GM18508 (cell line): ENCODE measurements around the gene PLSCR3.

Source experiments
- ATAC-seq: cut with Tn5 transposase; IDR thresholded peaks from one replicate; pipeline ENCODE4 v1.9.1; 2021; ENCODE audit warnings: moderate number of reproducible peaks; ENCODE audit not compliant: insufficient read depth, unreplicated experiment

The PLSCR3 gene

GRCh38 chr17:7407485-7408251 lies 13.3 kb upstream of the PLSCR3 start, which contains the start of gene NLGN2:
TSS of gene NLGN2 (plus strand) at chr17:7407845. CDS start at chr17:7408256, 411 bp downstream.
- ATAC-seq: no peak

- ATAC-seq: no peak
These were observed 12.8 kb upstream of the PLSCR3 start for GRCh38 chr17:7407082-7407481.

- no peak for ATAC-seq
These were observed 12.0 kb upstream of the PLSCR3 start for GRCh38 chr17:7406235-7406825.

- ATAC-seq: no peak
These were observed 11.3 kb upstream of the PLSCR3 start for GRCh38 chr17:7405350-7406234.

GRCh38 chr17:7404737-7405349 lies 10.5 kb upstream of the PLSCR3 start:
- ATAC-seq: no peak

GRCh38 chr17:7403977-7404736 lies 9.8 kb upstream of the PLSCR3 start, which contains the start of gene TMEM256:
TSS of gene TMEM256 (minus strand) at chr17:7404097. CDS start at chr17:7404084, 13 bp downstream.
- no peak for ATAC-seq

GRCh38 chr17:7403727-7403976 lies 9.3 kb upstream of the PLSCR3 start:
- ATAC-seq: no peak

- ATAC-seq: no peak
These were observed 8.9 kb upstream of the PLSCR3 start for GRCh38 chr17:7403043-7403726.

- no peak for ATAC-seq
These were observed 4.3 kb upstream of the PLSCR3 start for GRCh38 chr17:7398612-7399011.

GRCh38 chr17:7396147-7396546 lies 1.8 kb upstream of the PLSCR3 start:
- no peak for ATAC-seq

GRCh38 chr17:7393613-7394451 lies 493 bp downstream of the PLSCR3 start:
- no peak for ATAC-seq

- no peak for ATAC-seq
These were observed 1.4 kb downstream of the PLSCR3 start for GRCh38 chr17:7392696-7393612.

- no peak for ATAC-seq
These were observed 3.0 kb downstream of the PLSCR3 start for GRCh38 chr17:7391307-7391706.

- ATAC-seq: no peak
These were observed 4.1 kb downstream of the PLSCR3 start for GRCh38 chr17:7389924-7390910.

- no peak for ATAC-seq
These were observed 5.5 kb downstream of the PLSCR3 start for GRCh38 chr17:7388856-7389255.

- ATAC-seq: no peak
These were observed 9.7 kb downstream of the PLSCR3 start for GRCh38 chr17:7384489-7385081.
